Measurements from ENCODE around the gene ABCC10. TPM values are rescaled to one million over a fixed set of nuclear protein-coding genes. Genes with fewer than 3 reads are reported as not detected.

ABCC10 gene
- polyA plus RNA-seq, 2 of the 4 experiments (the other 2 are of a cell fraction), result 6.8 to 9.3 TPM

GRCh38 chr6:43448916-43449315 is 21.6 kb downstream of the ABCC10 start:
- ChIA-PET POLR2A (no interaction called here), CTCF (interaction anchor here (0.7 to 3.1 kb wide), 4 partner anchors 8 to 58 kb away, joined by 3 to 20 read pairs (median 10); no protein-coding TSS in a partner anchor)
- Histone ChIP-seq H3K4me1 (no peaks in the 10 kb centered on the region), H3K9me3 (no peaks in the 10 kb centered on the region), H3K4me2 (no peak overlapping the region), H3K27ac (no peak overlapping the region), H3K4me3 (no peak overlapping the region)
- ATAC-seq (no peak), FAIRE-seq (no peak), DNase-seq (ENCODE audit: low read depth in 1 of 2, low spot score in 1 of 2) (no peak)
- WGBS (ENCODE audit: missing lambda C conversion rate), result 88% methylated on average over 2 of the region's 4 CpGs
- no peak for TF ChIP-seq USF2 (IDR thresholded peaks at IDR 0.05)
- TF ChIP-seq CHD2 (IDR thresholded peaks at IDR 0.05; ENCODE audit: low read length, partially characterized antibody), result no peak
- TF ChIP-seq MAX (IDR thresholded peaks at IDR 0.05), result no peak
- TF ChIP-seq BCL3 (IDR thresholded peaks at IDR 0.05), result no peak
- no peak for TF ChIP-seq EHMT2 (IDR thresholded peaks at IDR 0.05; ENCODE audit: low read depth)
- no peak for TF ChIP-seq ATOH8 (CRISPR knock-in tag; IDR thresholded peaks at IDR 0.05; ENCODE audit: low read depth)
- no peak for TF ChIP-seq GATA3 (IDR thresholded peaks at IDR 0.05; ENCODE audit: borderline replicate concordance)
- no peak for TF ChIP-seq KDM1A (IDR thresholded peaks at IDR 0.05; ENCODE audit: low read depth)
- TF ChIP-seq HOXB13 (CRISPR knock-in tag; IDR thresholded peaks at IDR 0.05; ENCODE audit: low read depth), result no peak
- TF ChIP-seq RFX5 (IDR thresholded peaks at IDR 0.05), result no peak

- DNase-seq (ENCODE audit: low read depth in 1 of 2, low spot score in 1 of 2) (no peak), FAIRE-seq (no peak), ATAC-seq (no peak)
- 100% methylated on average over 2 of the region's 13 CpGs for WGBS (ENCODE audit: missing lambda C conversion rate)
- H3K4me2 ChIP-seq, result no peak overlapping the region
- H3K4me1 ChIP-seq, result no peaks in the 10 kb centered on the region
- no peak overlapping the region for H3K27ac ChIP-seq
- no peak overlapping the region for H3K4me3 ChIP-seq
- no peaks in the 10 kb centered on the region for H3K9me3 ChIP-seq
- ChIA-PET CTCF (interaction anchor here (1.1 to 1.8 kb wide), 3 partner anchors 20 to 56 kb away, joined by 4 to 7 read pairs (median 4); no protein-coding TSS in a partner anchor), POLR2A (no interaction called here)
- TF ChIP-seq PHF8 (IDR thresholded peaks at IDR 0.05; ENCODE audit: borderline replicate concordance, low read depth) (no peak), CBX8 (IDR thresholded peaks at IDR 0.05) (no peak), USF2 (IDR thresholded peaks at IDR 0.05) (no peak), MAX (IDR thresholded peaks at IDR 0.05) (no peak), E2F6 (IDR thresholded peaks at IDR 0.05; ENCODE audit: borderline replicate concordance, low read depth) (no peak), FOSL2 (IDR thresholded peaks at IDR 0.05) (no peak), FOSL2 (CRISPR knock-in tag; IDR thresholded peaks at IDR 0.05) (no peak), EP300 (IDR thresholded peaks at IDR 0.05) (no peak), CBX2 (IDR thresholded peaks at IDR 0.05; ENCODE audit: borderline replicate concordance, low read depth) (no peak), REST (IDR thresholded peaks at IDR 0.05) (no peak), EHF (CRISPR knock-in tag; IDR thresholded peaks at IDR 0.05) (no peak), POLR2AphosphoS2 (conservative IDR thresholded peaks at IDR 0.05; ENCODE audit: low read length) (no peak), HEYL (CRISPR knock-in tag; IDR thresholded peaks at IDR 0.05) (no peak), FOXS1 (CRISPR knock-in tag; IDR thresholded peaks at IDR 0.05) (no peak), MAFK (IDR thresholded peaks at IDR 0.05; ENCODE audit: partially characterized antibody) (no peak), EHMT2 (IDR thresholded peaks at IDR 0.05; ENCODE audit: low read depth) (no peak)
These were observed 23.4 kb downstream of the ABCC10 start for GRCh38 chr6:43450699-43451131.
